Astrocyte of the cerebellum (primary cell): ENCODE data around the gene P2RX2.

Experiments used
- DNase-seq: peaks from one replicate; pipeline ENCODE4 v3.0.0-alpha.2; 2011; ENCODE audit warnings: low read depth
- H3K4me3 ChIP-seq: 2 replicates; pipeline ENCODE4 v1.5.1; 2011; ENCODE audit warnings: mild to moderate bottlenecking, low read depth, low read length, moderate library complexity
- CTCF ChIP-seq: IDR thresholded peaks from 2 replicates; pipeline ENCODE4 v1.5.1; 2012; ENCODE audit warnings: low read length, low read depth, moderate library complexity, mild to moderate bottlenecking; ENCODE audit errors: missing control alignments
- in situ Hi-C: cut with HindIII; loops from 2 replicates; pipeline ENCODE4 v1.10.0; 2017; ENCODE audit warnings: low sequenced_read_pairs

Gene P2RX2

GRCh38 chr12:132617822-132618682, 524 bp upstream of the P2RX2 start:
- no peak for DNase-seq
- H3K4me3 ChIP-seq = no peak overlapping the region
- in situ Hi-C loops = loop anchor here (5.0 kb wide), 1 partner anchor 69 kb away; the partner anchor contains the start of genes POLE and PXMP2
- no peak for TF ChIP-seq CTCF

- no peak for DNase-seq
- no peak overlapping the region for H3K4me3 ChIP-seq
- in situ Hi-C loops = loop anchor here (5.0 kb wide), 1 partner anchor 68 kb away; the partner anchor contains the start of genes POLE and PXMP2
- no peak for TF ChIP-seq CTCF
Measured at GRCh38 chr12:132619071-132619385, 452 bp downstream of the P2RX2 start.

GRCh38 chr12:132619386-132620112, 973 bp downstream of the P2RX2 start:
- no peak for TF ChIP-seq CTCF
- no peak overlapping the region for H3K4me3 ChIP-seq
- in situ Hi-C loops = loop anchor here (5.0 kb wide), 1 partner anchor 68 kb away; the partner anchor contains the start of genes POLE and PXMP2
- DNase-seq = no peak

- no peak for TF ChIP-seq CTCF
- in situ Hi-C loops = no loop called here
- no peak overlapping the region for H3K4me3 ChIP-seq
- DNase-seq = no peak
Measured at GRCh38 chr12:132620113-132620898, 1.7 kb downstream of the P2RX2 start.

GRCh38 chr12:132620899-132621656, 2.5 kb downstream of the P2RX2 start:
- no peak for DNase-seq
- in situ Hi-C loops = no loop called here
- H3K4me3 ChIP-seq = no peak overlapping the region
- no peak for TF ChIP-seq CTCF
